ENCODE data around the gene CTNNA1.

DNA sequence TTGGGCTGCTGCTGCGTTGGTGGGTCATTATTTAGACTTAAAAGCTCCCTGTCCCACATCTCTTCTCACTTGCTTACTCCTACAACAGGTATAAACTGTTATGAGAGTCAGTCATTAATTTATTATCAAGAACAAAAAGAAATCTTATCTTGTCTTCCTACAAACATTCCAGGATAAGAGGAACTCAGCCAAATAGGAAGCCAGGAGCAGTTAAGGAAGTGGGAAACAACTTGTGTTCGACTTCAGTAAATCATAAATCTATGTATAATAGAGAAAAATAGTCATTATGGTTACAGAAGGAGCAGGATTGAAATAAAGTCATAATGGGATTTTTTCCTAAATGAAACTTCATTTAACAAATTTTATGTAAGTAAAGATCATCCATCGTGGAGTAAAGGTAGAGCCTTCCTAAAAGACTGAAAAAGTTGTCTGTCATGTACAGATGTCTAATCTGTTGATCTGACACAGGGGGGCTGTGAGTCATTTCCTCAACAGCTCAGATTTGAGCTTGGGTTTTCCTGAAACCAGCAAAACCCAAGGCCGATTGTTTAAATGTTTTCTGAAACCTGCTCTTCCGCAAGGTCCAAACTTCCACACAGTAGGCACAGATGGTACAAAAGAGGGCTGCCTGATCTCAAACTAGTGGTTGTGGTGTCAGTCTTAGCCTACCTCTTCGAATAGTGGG, 147.2 kb downstream of the CTNNA1 start:
- TF ChIP-seq CTCF (IDR thresholded peaks at IDR 0.05; ENCODE audit: low read depth, low read length, poor library complexity, severe bottlenecking) (no peak), EZH2phosphoT487 (IDR thresholded peaks at IDR 0.05; ENCODE audit: borderline replicate concordance, low read length) (no peak)
